H1 (cell line): ENCODE measurements around the gene SNAPC2. TPM values are rescaled to one million over a fixed set of nuclear protein-coding genes. Genes with fewer than 3 reads are reported as not detected.

Experiments
- ASH2L ChIP-seq: fragments of 200-600, 300-600 bp; sonication (generic); IDR thresholded peaks from one replicate; pipeline ENCODE4 v1.7.1; 2017; ENCODE audit warnings: low read length
- BACH1 ChIP-seq: IDR thresholded peaks from 2 replicates; pipeline ENCODE4 v1.6.1; 2012; ENCODE audit warnings: low read length, improper control_type of control experiment
- CBX8 ChIP-seq: fragments of 300-800, 300-1000 bp; sonication (generic); IDR thresholded peaks from 2 replicates; pipeline ENCODE4 v1.7.1; 2016; ENCODE audit warnings: low read depth, low read length, borderline replicate concordance
- CTCF ChIP-seq, 3 experiments: IDR thresholded peaks; 1 replicate in 2 of 3; 2 replicates in 1 of 3; pipeline versions ENCODE4 v1.5.1 to v1.6.1; 2011; ENCODE audit warnings: low read length in 3 of 3, mild to moderate bottlenecking in 3 of 3, inconsistent platforms in 2 of 3, low read depth in 1 of 3, moderate library complexity in 1 of 3; ENCODE audit not compliant: insufficient read depth in 1 of 3; ENCODE audit errors: control extremely low read depth in 1 of 3
- FOSL1 ChIP-seq: IDR thresholded peaks from 2 replicates; pipeline ENCODE4 v1.6.1; 2011; ENCODE audit warnings: mild to moderate bottlenecking, low read depth, low read length, moderate library complexity; ENCODE audit not compliant: insufficient read depth
- KDM1A ChIP-seq: fragments of 200-600, 300-600 bp; sonication (generic); IDR thresholded peaks from 2 replicates; pipeline ENCODE4 v1.7.1; 2016; ENCODE audit warnings: mild to moderate bottlenecking, low read length, borderline replicate concordance
- RAD21 ChIP-seq, 2 experiments: IDR thresholded peaks in 1 of 2; conservative IDR thresholded peaks in 1 of 2; 2 replicates each; pipeline ENCODE4 v1.6.1; 2011; ENCODE audit warnings: low read depth in 2 of 2, low read length in 2 of 2, improper control_type of control experiment in 1 of 2, inconsistent platforms in 1 of 2, mild to moderate bottlenecking in 1 of 2, moderate library complexity in 1 of 2
- RBBP5 ChIP-seq: IDR thresholded peaks from 2 replicates; pipeline ENCODE4 v1.7.1; 2012; ENCODE audit warnings: low read depth, mild to moderate bottlenecking, inconsistent platforms, low read length, moderate library complexity, borderline replicate concordance
- RNF2 ChIP-seq: fragments of 200-900, 300-1000 bp; sonication (generic); IDR thresholded peaks from 2 replicates; pipeline ENCODE4 v1.7.1; 2016; ENCODE audit warnings: borderline replicate concordance, low read depth, mild to moderate bottlenecking, antibody characterized with exemption, low read length; ENCODE audit not compliant: poor library complexity, severe bottlenecking; ENCODE audit errors: missing control alignments
- SAP30 ChIP-seq: fragments of 300-600 bp; sonication (generic); IDR thresholded peaks from 2 replicates; pipeline ENCODE4 v1.7.1; 2012; ENCODE audit warnings: low read length, moderate library complexity, mild to moderate bottlenecking, inconsistent platforms; ENCODE audit not compliant: insufficient read depth, insufficient replicate concordance
- SIN3A ChIP-seq, 2 experiments: IDR thresholded peaks in 1 of 2; conservative IDR thresholded peaks in 1 of 2; 2 replicates each; pipeline ENCODE4 v1.6.1; 2011 to 2012; ENCODE audit warnings: low read length in 2 of 2, improper control_type of control experiment in 1 of 2, low read depth in 1 of 2, mild to moderate bottlenecking in 1 of 2
- SP1 ChIP-seq: IDR thresholded peaks from 2 replicates; pipeline ENCODE4 v1.6.1; 2011; ENCODE audit warnings: low read depth, low read length
- SP2 ChIP-seq: IDR thresholded peaks from 2 replicates; pipeline ENCODE4 v1.6.1; 2012; ENCODE audit warnings: mild to moderate bottlenecking, low read length, inconsistent platforms
- TEAD4 ChIP-seq: IDR thresholded peaks from 2 replicates; pipeline ENCODE4 v1.6.1; 2012; ENCODE audit warnings: low read depth, low read length, inconsistent platforms, mixed read lengths
- ZNF274 ChIP-seq: IDR thresholded peaks from 2 replicates; pipeline ENCODE4 v1.7.0; 2012; ENCODE audit warnings: low read length, borderline replicate concordance; ENCODE audit errors: extremely low read depth
- polyA plus RNA-seq, 7 experiments: library from polyadenylated mRNA; depleted of rRNA in 3 of 7; stranded (reverse) in 5 of 7; unstranded in 2 of 7; fragments of >200 nt in 5 of 7; fragments of 200-250 nt in 2 of 7; gene quantifications; 1 replicate in 5 of 7; 2 replicates in 1 of 7; 4 replicates in 1 of 7; pipeline versions ENCODE4 v1.2.1 to v1.2.3, GENCODE V29; 2011 to 2013; ENCODE audit warnings: missing spikeins in 2 of 7, mixed read lengths in 2 of 7
- total RNA-seq: library from RNA; stranded (reverse); fragmentation: NEBNext Ultra II Directional; extraction: Animal tissue kit (Norgen Biotek cat#: 25700); gene quantifications from 2 replicates; pipeline ENCODE4 v1.2.1, GENCODE V29; 2021

The SNAPC2 gene
- total and polyA plus RNA-seq, 2 of the 8 experiments (the other 6 are each of a cell fraction or from before 2014, with no cell fraction given), result 18.2 to 20.3 TPM

DNA sequence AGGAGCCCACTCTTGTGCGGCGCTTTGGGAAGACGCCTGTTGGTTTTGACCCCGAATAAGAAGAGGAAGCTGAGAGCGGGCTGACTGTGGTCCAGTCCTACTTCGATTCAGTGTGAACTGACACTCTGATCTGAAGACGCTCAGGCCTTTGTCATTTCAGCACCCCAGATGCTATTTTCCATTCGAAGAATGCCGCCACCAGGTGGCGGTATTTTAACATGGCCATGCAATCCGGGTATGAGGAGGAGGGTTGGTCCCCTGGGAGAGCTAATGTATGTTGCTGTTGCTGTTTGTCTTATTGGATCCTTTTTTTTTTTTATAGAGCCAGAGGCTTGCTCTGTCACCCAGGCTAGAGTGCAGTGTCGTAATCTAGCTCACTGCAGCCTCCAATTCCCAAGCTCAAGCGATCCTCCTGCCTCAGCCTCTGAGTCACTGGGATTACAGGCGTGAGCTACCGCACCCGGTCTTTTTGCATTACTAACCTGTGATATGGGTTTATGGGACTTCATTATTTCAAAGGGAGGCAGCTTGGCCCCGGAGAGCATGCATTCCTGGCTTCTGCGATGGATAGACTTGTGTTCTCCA, 24.1 kb downstream of the SNAPC2 start (continued):
- TF ChIP-seq SP2 (no peak), ZNF274 (no peak), RNF2 (no peak), ASH2L (no peak), SP1 (no peak), FOSL1 (no peak), SAP30 (peak; percentile 0), BACH1 (no peak), CTCF (IDR thresholded peaks at IDR 0.05; ENCODE audit: control extremely low read depth in 1 of 3, insufficient read depth in 1 of 3, low read depth in 1 of 3, low read length in 3 of 3) (peak; percentile 53 to 75 (median 71)), RAD21 (IDR thresholded peaks at IDR 0.05 in 1 of 2, conservative IDR thresholded peaks at IDR 0.05 in 1 of 2; ENCODE audit: low read depth in 2 of 2, low read length in 2 of 2) (peak; percentile 48 to 72), TEAD4 (peak; percentile 68), RBBP5 (no peak), CBX8 (no peak), KDM1A (peak; percentile 84), SIN3A (conservative IDR thresholded peaks at IDR 0.05 in 1 of 2, IDR thresholded peaks at IDR 0.05 in 1 of 2; ENCODE audit: low read depth in 1 of 2, low read length in 2 of 2) (peak; percentile 74 to 91; a peak in 3 of 4 replicates)
